ENCODE measurements around the gene POR.
"Not testable (repeated sequence)": the region's sequence is repeated elsewhere in the genome, so short reads cannot be mapped to it uniquely, and the experiment has no call there.

The POR gene

GRCh38 chr7:75885036-75885435 is 29.9 kb upstream of the POR start:
- DNase-seq, result no peak

GRCh38 chr7:75887669-75888369 is 27.1 kb upstream of the POR start:
- no peak for DNase-seq

DNA sequence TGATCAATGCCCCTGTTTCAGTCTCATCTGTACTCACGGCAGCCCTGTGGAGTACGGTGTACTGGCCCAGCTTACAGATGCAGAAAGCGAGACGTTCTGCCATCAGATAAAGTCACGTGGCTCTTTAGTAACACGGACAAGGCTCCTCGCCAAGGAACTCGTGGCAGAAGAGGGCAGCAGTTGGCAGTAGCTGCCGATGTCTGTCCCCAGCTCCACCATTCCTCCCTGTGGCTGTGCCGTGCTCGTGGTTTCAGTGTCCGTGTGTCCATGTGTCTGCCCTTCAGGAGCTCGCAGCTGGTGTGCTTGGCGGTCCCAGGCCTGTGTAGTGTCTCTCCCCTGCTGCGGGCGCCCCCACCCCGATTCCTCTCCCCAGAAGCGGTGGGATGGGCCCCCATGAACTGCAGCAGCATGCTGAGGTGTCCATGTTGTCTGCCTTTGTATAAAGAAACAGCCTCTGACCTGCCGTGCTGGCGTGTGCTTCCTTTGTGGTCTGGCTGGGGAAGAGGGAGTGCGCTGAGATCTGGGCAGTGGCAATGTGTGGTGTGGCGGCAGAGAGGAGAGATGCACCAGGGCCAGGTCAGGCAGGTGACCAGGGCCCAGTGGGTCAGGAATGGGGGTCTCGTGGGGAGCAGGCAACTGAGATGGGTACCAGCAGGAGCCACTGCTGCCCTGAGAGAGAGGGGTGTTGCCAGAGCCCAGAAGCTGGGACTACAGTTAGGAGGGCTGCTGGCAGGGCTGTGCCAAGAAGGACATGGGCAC is 26.3 kb upstream of the POR start:
- no peak for DNase-seq

DNA sequence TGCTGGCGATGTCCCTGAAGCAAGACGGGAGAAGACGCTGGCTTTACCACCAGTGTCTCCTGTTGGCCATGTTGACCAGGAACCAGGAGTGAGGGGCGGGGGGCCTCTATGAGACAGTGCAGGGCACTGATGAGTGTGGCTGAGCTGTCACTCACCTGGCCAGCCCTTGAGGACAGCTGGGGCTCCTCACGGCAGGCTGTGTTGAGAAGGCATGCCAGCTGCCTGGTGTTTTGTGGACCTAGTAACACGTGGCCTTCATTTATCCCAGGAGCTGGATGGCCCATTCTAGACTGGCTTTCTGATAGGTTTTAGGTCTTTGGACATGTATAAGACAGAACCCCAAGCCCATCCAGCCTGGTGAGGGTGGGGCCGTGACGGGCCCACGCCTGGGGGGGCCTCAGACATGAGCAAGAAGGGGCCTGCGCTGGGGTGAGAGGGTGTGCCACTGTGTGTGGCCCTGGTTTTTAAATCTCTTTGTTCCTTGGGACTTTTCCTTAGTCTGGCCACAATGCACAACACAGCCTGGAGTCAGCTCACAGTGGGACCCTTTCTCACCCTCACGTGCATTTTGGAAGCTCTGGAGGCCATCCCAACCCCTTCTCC is 25.6 kb upstream of the POR start:
- no peak for DNase-seq

- no peak for DNase-seq
Measured at GRCh38 chr7:75889826-75890225, 25.1 kb upstream of the POR start.

DNA sequence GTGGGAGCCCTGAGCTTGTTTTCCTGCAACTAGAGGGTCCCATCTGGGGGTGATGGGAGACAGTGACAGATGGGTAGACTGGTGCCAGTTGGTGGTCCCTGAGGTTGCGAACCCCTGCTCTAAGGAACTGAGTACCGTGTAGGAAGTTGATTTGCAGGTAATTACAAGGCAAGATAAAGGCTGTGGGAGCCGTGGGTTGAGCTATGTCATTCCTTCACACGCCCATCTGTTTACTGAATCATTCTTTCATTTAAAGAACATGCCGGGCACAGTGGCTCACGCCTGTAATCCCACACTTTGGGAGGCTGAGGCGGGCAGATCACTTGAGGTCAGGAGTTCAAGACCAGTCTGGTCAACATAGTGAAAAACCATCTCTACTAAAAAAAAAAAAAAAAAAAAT is 23.7 kb upstream of the POR start:
- DNase-seq, result not testable (repeated sequence)

GRCh38 chr7:75891815-75892411 is 23.0 kb upstream of the POR start:
- no peak for DNase-seq

GRCh38 chr7:75892634-75893272 is 22.2 kb upstream of the POR start:
- no peak for DNase-seq

- no peak for DNase-seq
Measured at GRCh38 chr7:75896803-75897327, 18.1 kb upstream of the POR start.

- no peak for DNase-seq
Measured at GRCh38 chr7:75900617-75901315, 14.2 kb upstream of the POR start.

GRCh38 chr7:75905785-75906604 is 9.0 kb upstream of the POR start:
- no peak for DNase-seq

GRCh38 chr7:75906991-75907667 is 7.8 kb upstream of the POR start:
- DNase-seq, result no peak

DNA sequence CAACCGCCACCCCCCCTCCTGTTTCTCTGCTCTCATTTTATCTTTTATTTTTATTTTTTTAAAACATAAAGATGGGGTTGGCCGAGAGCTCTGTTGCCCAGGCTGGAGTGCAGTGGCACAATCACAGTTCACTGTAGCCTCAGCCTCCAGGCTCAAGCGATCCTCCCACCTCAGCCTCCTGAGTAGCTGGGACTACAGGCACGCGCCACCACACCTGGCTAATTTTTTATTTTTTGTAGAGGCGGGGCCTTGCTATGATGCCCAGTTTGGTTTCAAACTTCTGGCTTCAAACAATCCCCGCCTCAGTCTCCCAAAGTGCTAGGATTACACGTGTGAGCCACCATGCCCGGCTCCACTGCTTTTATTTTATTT is 7.3 kb upstream of the POR start:
- DNase-seq, result not testable (repeated sequence)

- DNase-seq, result no peak
Measured at GRCh38 chr7:75909521-75910132, 5.3 kb upstream of the POR start.

DNA sequence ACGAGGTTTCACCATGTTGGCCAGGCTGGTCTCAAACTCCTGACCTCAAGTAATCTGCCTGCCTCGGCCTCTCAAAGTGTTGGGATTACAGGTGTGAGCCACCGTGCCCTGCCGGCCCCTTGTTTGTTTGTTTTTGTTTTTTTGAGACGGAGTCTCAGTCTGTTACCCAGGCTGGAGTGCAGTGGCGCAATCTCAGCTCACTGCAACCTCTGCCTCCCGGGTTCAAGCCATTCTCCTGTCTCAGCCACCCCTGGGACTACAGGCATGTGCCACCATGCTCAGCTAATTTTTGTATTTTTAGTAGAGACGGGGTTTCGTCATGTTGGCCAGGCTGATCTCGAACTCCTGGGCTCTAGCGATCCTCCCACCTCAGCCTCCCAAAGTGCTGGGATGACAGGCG is 3.8 kb upstream of the POR start:
- not testable (repeated sequence) for DNase-seq

GRCh38 chr7:75913437-75913836 is 1.5 kb upstream of the POR start:
- DNase-seq, result no peak

GRCh38 chr7:75914169-75914654 is 743 bp upstream of the POR start:
- DNase-seq, result no peak

- DNase-seq, result no peak
Measured at GRCh38 chr7:75915416-75916156, 631 bp downstream of the POR start.

DNA sequence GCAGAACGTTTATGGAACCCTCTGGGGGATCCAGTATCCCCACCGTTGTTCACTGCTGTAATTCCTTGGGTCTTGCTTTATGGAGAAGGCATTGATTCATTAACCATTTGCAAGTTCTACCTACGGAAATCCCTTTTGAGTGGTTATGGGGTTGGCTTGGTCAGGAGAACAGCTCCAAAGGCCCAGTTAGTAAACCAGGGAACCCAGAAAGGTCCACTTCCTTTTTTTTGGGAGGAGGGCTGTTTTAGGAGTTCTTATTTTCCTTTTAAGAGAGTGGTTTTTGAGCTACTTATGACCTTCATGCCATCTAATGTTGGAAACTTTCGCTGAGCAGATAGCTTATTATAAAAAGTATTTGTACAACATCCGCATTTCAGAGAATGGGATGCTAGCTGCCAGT is 1.3 kb downstream of the POR start:
- DNase-seq, result no peak

All from activated gamma-delta T cell (primary cell).